EH (cell line): ENCODE measurements around the gene DNM3.
"Not testable (repeated sequence)": the region's sequence is repeated elsewhere in the genome, so short reads cannot be mapped to it uniquely, and the experiment has no call there.

Source experiments
- DNase-seq: peaks from one replicate; pipeline ENCODE4 v3.0.0-alpha.2; 2015; ENCODE audit warnings: low read depth

DNM3 gene

DNA sequence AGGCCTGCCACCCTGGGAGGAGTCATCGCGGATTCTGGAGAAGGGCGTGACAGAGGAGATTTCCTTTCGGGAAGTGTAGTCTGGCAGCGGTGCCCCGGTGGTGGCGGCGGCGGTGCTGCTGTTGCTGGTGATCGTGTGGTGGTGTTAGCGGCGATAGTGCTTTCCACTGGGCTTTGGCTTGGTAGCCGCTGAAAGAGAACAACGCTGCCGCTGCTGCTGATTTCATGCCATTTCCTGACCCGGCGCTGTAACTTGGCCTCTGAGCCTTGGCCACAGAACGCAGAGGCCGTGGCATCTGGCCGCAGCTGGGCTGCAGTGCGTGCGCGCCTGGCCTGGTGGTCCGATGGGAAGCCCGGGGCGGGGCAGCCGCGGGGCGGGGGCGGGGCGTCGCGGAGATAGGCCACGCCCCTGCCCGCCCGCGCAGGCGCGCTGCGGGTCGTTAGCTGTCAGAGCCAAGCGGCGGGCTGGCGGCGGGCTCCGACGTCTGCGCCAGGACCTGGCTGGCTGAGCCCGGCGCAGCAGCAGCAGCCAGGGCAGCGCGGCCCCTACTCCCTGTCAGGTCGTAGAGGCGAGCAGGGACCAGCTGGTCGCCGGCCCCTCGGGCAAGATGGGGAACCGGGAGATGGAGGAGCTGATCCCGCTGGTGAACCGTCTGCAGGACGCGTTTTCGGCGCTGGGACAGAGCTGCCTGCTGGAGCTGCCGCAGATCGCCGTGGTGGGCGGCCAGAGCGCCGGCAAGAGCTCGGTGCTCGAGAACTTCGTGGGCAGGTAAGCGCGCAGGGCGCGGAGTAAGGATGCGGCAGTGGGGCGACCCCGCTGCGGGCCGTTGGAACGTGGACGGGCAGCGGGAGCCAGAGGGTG is at the start of gene DNM3:
TSS of gene DNM3 (plus strand) at position 449 of the 861 bp plus-strand sequence. CDS start at position 608, 159 bp downstream.
- DNase-seq = peak; percentile 82

DNA sequence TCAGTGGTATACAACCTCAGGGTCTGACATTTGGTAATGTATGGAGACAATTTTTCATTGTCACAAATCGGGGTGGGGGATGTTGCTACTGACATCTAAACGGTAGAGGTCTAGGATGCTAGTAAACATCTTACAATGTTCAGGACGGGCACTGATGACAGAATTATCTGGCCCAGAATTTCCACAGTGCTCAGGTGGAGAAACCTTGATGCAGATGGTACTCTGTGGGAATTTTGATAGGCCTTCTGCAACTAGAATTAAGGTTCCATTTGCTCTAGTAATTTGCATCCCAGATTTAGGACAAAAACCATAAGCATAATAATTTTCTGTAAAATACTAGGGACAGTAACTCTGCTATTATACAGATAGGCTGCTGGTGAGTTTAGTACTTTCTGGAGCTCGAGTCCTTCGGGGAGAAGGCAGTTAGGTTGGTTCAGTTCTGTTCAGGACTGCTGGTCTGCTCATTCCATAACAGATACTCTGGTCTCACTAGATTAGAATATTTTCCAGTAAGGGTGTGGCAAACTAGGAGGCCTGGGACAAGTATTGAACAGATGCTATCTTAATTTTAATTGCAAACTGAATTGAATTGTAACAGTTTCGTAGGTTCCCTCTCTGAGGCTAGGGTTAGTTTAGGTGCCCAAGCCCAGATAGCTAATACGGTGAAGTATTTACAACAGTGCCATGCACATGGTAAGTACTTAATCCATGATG is 48.5 kb upstream of the DNM3 start:
- DNase-seq = no peak

DNA sequence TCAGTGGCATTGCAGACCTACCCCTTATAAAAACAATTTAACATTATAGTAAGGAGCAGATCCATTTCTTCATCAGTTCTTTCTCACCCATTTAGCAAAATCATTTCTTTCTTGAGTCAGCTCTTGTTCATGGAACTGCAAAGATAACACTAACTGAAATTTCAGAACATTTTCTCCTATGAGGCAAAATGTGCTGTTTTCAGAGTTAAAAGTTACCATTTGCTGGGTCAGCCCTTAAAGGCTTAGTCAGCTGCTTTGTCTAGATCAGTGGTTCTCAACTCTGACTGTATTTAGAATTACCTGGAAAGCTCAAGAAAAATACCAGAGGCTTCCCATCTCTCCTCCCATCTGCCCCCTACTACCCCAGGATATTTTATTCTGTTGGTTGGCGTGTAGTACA is 47.7 kb upstream of the DNM3 start:
- DNase-seq = no peak

DNA sequence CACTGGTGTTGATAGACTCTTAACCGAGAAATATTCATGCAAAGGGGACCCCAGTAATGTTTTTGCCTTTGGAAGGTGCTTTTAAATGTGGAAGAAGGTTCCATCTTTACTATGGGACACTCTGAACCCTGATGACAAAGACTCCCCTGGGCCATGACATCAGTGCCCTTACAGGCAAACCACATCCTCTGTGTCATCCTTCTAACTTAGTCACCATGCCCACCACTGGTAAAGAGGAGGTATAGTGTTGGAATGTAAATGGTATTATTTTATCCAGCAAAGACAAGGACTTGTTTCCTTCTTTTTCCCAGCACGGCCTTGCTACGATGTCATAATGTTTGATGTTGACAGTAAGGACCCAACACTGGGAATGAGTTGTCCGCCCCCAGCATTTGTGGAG is 47.2 kb upstream of the DNM3 start:
- DNase-seq = peak; percentile 87

DNA sequence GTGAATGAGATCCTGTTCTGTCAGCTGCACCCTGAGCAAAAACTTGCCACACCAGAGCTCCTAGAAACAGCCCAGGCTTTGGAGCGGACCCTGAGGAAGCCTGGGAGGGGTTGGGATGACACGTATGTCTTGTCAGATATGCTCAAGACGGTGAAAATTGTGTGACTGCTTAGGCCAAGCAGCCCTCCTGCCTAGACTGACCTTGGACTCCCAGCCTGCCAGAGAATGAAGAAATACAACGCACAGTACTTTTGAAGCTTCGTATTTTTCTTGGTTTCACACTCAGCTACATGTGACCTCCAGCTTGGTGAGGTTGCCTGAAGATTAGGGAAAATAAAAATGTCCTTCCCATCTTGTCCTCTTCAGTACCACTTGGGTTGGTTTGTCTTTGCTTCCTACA is 44.7 kb upstream of the DNM3 start:
- DNase-seq = no peak

DNA sequence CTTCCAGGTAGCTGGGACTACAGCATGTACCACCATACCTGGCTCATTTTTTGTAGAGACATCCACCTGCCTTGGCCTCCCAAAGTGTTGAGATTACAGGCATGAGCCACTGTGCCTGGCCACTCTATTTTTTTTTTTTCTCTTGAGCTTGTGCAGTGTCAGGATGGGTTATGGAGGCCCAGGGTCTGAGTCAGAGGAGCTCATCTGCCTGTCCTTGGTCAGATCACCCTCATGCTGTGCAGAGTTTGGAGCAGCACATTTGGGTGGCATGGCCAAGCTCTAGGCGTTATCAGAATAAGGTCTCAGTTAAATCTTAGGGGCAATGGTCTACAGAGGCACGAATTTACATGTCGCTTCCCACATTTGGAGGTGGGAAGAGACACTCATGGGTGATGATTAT is 43.0 kb upstream of the DNM3 start:
- DNase-seq = no peak

DNA sequence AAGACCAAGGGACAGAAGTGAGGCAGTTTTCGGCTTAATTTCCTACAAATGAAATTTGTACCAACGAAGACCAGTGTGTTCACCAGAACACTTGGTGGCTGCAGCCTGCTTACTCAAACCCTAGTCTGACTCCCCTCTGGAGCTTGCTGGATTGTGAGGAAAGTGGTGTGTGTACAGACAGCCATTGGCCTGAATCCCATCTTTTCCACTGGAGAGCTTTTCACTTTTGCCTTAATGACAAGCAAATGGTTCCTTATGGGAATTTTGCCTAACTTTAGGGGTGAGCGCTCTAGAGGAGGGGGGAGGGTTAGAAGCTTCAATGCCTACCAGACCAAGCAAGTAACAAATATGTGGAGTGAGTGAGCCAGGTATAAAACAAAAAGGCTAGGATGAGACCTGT is 42.5 kb upstream of the DNM3 start:
- DNase-seq = no peak

DNA sequence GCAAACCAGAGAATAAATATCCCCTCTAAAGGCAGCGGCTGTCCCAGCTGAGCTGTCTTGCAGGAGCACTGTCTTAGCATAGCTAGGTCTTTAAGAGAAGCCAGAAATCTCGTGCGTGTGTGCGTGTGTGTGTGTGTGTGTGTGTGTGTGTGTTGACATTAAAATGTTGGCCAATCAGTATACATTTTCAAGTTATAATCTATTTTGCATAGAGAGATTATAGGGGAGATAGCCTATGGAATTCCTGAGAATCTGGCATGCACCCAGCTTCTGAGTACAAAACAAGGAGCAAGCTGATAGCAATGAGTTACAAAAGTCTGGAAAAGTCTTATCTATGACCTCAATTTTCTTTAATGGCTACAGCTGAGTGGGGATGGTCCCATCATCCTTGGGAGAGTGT is 42.1 kb upstream of the DNM3 start:
- peak; percentile 10 for DNase-seq

DNA sequence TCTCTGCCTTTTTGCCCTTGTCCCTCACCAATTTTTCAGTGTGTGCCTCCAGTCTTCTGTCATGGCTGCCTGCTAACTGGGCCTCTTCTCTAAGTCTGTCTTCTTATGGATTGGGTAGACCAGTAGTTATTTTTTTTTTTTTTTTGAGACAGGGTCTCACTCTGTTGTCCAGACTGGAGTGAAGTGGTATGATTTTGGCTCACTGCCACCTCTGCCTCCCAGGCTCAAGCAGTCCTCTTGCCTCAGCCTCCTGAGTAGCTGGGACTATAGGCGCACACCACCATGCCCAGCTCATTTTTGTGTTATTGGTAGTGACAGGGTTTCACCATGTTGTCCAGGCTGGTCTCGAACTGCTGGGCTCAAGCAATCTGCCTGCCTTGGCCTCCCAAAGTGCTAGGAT is 41.6 kb upstream of the DNM3 start:
- DNase-seq = not testable (repeated sequence)

DNA sequence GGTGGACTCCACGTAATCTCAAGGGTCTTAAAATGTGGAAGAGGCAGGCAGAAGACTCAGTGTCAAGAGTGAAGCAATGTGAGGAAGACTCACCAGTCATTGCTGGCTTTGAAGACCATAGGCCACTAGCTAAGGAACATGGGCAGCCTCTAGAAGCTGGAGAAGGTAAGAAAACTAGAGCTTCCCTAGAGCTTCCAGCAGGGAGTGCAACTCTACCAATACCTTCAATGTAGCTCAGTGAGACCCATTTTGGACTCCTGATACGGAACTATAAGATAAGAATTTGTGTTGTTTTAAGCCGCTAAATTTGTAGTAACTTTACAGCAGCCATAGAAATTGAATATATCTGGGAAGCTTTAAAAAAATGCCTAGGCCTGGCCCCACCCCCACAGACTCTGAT is 41.0 kb upstream of the DNM3 start:
- DNase-seq = no peak

DNA sequence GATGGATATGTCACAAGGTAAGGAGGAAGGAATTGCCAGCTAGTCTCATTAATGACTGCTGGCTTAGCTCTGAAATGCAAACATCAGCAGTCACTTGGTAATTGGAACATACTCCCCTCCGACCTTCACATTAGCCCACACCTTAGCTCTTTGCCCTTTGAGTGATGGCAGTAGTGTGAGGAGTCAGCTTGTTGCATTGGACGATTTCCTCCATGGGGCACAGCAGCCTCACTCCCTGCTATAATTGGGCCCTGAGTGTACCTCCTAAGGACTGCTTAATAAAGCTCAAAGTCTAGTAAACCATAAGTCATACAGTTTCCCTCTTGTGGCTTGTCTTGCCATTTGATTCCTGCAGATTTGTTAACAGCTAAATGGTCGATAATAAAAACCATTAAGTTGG is 40.4 kb upstream of the DNM3 start:
- no peak for DNase-seq

DNA sequence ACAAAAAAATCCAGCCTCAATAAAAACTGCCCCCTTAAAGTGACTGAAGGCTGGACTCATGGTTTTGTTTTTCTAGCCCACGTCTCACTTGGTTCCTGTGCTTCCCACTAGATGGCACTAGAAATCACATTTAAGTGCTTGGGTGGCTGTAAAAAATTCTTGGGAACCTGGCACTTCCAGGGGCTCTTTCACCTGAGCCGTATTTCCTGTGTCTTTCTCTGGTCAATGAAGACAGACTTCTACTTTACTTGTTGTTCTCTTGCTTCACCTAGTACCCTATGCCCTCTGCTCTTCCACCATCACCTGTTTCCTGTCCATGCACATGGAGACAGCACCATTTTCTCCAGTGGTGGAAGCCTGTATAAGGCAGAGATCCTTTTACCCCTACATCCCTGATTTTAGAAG is 39.8 kb upstream of the DNM3 start:
- DNase-seq = peak; percentile 47

DNA sequence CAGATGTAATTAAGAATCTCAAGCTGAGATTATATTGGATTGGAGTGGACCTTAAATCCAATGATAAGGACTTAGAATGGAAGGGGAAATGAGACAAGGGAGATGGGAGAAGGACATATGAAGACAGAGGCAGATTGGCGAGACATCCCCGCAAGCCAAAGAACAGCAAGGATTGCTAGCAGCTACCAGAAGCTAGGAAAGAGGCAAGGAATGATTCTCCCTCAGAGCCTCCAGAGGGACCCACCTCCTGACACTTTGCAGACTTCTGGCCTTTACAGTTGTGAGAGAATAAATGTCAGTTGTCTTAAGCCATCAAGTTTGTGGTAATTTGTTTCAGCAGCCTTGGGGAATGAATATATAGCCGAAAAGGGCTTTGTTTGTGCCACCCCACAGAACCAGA is 39.1 kb upstream of the DNM3 start:
- DNase-seq = no peak

DNA sequence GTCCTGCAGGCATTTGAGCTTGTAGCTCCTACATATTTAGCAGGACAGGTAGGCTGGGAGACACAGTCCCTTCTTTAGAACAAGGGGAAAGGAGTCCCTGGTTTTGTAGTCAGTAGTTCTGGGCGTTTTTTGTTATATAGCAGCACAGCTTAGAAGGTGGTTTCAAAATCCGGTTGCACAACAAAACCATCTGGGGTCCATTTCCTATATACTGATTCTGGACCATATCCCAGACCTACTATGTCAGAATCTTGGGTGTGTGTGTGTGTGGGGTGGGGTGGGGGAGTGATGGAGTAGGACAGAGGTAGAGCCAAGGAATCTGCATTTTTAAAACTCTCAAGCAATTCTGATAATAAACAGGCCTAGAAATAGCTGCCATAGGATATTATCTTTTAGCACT is 38.3 kb upstream of the DNM3 start:
- DNase-seq = peak; percentile 35

DNA sequence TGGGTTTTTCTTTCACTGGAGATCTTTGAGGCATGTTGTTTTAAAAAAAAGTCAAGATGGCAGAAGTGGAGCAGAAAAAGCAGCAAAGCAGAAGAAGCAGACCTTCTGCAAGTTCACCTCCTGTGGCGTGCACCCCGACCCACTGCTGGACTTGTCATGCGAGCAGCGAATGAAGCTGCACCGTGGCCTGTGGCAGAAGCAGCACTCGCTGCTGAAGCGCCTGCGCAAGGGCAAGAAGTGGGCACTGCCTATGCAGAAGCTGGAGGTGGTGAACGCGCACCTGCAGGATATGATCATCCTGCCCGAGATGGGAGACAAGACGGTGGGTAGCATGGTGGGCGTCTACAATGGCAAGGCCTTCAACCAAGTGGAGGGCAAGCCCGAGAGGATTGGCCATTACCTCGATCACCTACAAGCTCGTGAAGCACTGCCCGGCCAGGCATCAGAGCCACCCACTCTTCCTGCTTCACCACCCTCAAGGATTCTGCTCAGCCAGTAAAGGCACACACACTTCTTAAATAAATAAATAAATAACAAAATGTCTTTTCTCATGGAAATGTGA is 37.8 kb upstream of the DNM3 start:
- no peak for DNase-seq

DNA sequence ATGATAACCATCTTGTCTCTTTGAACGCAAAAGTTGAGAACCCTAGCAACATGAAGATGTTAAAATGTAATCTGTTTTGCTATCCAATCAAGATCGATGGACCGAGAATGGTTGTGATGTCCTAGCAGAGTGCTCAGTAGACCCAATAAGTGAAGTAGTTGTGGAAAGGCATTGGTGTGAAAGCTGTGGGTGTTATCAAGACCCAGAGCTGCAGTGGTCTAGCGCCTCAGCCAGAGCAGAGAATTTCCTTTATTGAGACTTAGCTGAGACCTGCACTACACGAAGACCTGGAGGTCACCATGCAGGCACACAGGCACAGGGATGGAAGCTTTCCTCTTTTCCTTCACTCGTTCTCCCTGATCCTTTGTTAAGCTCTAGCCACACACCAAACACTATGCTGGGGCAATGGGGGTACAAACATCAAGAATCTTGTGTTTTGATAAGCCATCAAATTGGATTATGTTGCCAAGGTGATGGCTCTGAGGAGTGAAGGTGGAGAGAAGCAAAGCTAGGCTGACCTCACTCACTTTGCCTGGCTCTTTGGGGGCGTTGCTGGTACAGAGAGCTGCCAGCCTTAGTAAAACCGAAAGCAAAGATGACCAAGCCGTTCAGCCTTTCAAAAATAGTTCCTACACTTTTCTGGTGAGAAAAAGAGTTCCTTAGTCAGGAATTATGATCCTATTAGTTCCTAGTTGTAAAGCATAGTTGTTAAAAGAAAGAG is 35.7 kb upstream of the DNM3 start:
- DNase-seq = no peak

DNA sequence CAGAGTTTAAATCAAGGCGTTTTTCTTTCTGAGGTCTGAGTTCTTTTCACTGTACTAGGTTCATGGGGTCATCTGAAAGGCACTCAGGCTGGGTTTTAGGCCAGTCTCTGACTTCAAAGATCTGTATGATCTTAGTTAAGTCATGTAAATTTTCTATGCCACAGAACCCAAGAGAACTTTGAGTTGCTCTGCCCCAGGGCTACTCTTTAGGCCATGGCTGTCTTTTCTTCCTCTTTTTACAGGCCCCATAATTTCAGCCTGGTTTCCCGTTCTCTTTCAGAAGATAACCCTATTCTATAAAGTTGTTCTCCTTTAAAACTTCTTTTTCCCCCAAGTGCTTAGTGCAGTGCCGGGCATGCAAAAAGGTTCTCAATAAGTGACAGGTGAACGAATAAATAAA is 33.7 kb upstream of the DNM3 start:
- no peak for DNase-seq

DNA sequence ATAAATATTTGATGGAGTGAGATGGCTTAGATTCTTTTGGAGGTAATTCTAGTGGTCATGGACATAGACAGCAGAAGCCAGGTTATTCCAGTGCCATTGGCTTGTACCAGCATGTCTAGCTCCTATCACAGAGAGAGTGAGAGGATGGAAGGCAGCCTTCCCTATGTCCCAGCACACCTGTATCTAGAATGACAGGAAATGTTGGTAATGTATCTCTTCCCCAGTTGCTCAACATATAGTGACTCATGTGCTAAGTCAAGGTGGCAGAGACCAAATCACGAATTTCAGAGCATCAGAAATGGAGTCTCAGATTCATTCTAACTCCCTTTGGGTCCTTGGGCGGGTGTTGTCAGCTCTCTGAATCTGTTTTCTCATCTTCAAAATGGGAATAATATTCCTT is 31.5 kb upstream of the DNM3 start:
- no peak for DNase-seq

DNA sequence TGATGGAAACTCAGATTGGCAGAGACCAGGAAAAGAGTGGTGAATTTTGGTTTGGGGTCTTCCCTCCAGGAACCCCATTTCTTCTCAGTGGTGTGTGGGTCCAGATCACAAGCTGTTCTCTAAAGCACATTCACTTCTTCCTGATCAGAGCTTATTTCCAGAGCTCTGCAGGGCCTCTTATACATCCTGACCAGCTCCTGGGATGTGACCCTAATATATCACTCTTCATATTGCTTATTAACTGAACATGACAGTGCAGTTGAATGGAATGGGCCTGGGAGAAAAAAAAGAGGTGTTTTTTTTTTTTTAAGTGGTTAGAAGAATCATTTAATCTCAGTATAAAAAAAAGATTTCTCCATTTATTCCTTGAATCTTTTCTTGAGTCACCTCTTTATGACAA is 29.6 kb upstream of the DNM3 start:
- no peak for DNase-seq

DNA sequence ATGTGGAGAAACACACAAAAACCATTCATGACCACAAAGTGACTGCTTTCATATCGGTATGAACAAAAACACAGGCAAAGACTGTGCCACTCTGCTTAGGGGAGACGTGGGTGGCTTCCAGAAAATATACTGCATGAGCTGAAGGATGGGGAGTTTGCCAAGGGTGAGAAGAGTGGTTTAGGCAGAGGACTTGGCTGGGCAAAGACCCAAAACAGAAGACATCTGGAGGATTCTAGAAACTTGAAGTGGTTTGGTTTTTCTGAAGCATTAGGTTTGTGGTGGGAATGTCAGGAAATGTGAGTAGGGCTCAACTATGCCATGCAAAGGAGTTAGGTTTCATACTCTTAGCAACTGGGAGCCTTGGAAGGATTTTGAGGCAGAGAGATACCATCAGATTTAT is 26.6 kb upstream of the DNM3 start:
- DNase-seq = peak; percentile 42

DNA sequence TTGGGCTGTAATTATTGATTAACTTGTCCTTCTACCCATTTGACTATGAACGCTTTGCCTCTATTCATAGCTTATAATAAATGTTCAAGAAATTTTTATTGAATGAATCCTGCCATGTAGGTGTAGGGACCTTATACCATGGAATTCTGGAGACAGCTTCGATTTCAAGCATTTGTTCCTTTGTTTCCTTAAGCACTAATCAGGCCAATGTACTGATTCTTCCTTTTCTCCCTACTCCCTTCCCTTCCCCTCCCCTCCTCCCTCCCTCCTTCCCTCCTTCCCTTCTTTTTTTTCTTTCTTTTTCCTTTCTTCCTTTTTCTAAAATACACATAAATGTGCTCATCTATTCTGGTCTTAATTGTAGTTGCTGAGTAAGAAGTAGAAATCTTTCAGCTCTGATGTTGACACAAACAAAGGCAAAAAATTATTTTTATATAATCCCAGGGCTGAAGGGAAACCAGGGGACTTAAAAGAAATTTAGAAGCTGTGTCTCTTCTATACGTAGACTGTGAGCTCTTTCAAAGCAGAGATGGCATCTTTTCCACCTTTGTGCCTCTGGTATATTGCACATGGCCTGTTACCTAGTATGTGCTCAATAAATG is 24.9 kb upstream of the DNM3 start:
- DNase-seq = no peak
